ENCODE measurements around the gene NET1. TPM values are rescaled to one million over a fixed set of nuclear protein-coding genes. Genes with fewer than 3 reads are reported as not detected.

The NET1 gene
- total and polyA plus RNA-seq, 12 donors: 8.7 to 26.2 (median 20.3) TPM

- no peak overlapping the region for H3K4me3 ChIP-seq
- H3K27ac ChIP-seq: no peak overlapping the region
- no peaks in the 10 kb centered on the region for H3K27me3 ChIP-seq
- 75 to 86% (median 77%) methylated on average over 4 of the region's 4 CpGs for WGBS, 4 donors
- DNase-seq: no peak
- no peaks in the 10 kb centered on the region for H3K4me1 ChIP-seq (replicated peaks in 1 of 2)
- H3K9me3 ChIP-seq (replicated peaks in 1 of 3): no peaks in the 10 kb centered on the region
- intact Hi-C loops (cut with DNase I): loop anchor here in 1 of 2 donors (10.0 kb wide), 1 partner anchor 154 kb away; no protein-coding TSS in a partner anchor
- TF ChIP-seq CTCF (IDR thresholded peaks at IDR 0.05): no peak
- TF ChIP-seq POLR2A (IDR thresholded peaks at IDR 0.05): no peak
- H3K36me3 ChIP-seq (replicated peaks in 1 of 2): peaks cover 0 to 12% of the 10 kb centered on the region in 2 donors
These were observed 48.8 kb downstream of the NET1 start for GRCh38 chr10:5461203-5461588.

- DNase-seq: no peak
- TF ChIP-seq CTCF (IDR thresholded peaks at IDR 0.05) (no peak), POLR2A (IDR thresholded peaks at IDR 0.05) (no peak)
- intact Hi-C loops (cut with DNase I): loop anchor here in 1 of 2 donors (10.0 kb wide), 1 partner anchor 153 kb away; no protein-coding TSS in a partner anchor
- Histone ChIP-seq H3K27me3 (no peaks in the 10 kb centered on the region), H3K36me3 (replicated peaks in 1 of 2) (peaks cover 0 to 3% of the 10 kb centered on the region in 2 donors), H3K27ac (no peak overlapping the region), H3K4me3 (no peak overlapping the region), H3K4me1 (replicated peaks in 1 of 2) (no peaks in the 10 kb centered on the region), H3K9me3 (replicated peaks in 1 of 3) (no peaks in the 10 kb centered on the region)
- WGBS, 4 donors: 60 to 68% (median 61%) methylated on average over 17 of the region's 17 CpGs
These were observed 49.8 kb downstream of the NET1 start for GRCh38 chr10:5461914-5462840.

GRCh38 chr10:5462841-5463293 lies 50.5 kb downstream of the NET1 start:
- H3K27ac ChIP-seq: no peak overlapping the region

More at GRCh38 chr10:5462841-5463293, 50.5 kb downstream of the NET1 start:
- Histone ChIP-seq H3K4me3 (no peak overlapping the region), H3K9me3 (replicated peaks in 1 of 3) (no peaks in the 10 kb centered on the region), H3K27me3 (no peaks in the 10 kb centered on the region), H3K36me3 (replicated peaks in 1 of 2) (no peaks in the 10 kb centered on the region), H3K4me1 (replicated peaks in 1 of 2) (no peaks in the 10 kb centered on the region)
- intact Hi-C loops (cut with DNase I): loop anchor here in 1 of 2 donors (10.0 kb wide), 1 partner anchor 152 kb away; no protein-coding TSS in a partner anchor
- 78 to 88% (median 87%) methylated on average over 6 to 7 of the region's 7 CpGs for WGBS, 4 donors
- DNase-seq: no peak
- TF ChIP-seq CTCF (IDR thresholded peaks at IDR 0.05) (no peak), POLR2A (IDR thresholded peaks at IDR 0.05) (no peak)

Measured in adrenal gland (tissue), 12 donors.